Measurements from ENCODE around the gene NCBP3.

NCBP3 gene

DNA sequence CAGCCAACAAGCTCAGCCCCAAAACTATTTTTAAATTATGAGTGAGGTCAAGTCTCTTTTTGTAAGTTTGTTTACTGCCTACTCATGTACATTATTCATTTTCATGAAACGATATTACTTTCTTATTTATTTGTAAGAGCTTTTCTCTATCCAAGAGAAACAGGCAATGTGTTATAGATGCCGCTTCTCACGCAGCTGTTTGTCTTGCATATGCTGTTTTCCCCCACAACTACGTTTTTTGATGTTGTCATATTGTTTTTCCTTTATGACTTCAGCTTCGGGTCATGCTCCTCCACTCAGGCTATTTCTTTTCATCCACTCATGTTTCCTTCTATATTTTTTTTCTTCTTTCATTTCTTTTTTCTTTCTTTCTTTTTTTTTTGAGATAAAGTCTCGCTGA is 65.1 kb downstream of the NCBP3 start:
- DNase-seq: no peak

DNA sequence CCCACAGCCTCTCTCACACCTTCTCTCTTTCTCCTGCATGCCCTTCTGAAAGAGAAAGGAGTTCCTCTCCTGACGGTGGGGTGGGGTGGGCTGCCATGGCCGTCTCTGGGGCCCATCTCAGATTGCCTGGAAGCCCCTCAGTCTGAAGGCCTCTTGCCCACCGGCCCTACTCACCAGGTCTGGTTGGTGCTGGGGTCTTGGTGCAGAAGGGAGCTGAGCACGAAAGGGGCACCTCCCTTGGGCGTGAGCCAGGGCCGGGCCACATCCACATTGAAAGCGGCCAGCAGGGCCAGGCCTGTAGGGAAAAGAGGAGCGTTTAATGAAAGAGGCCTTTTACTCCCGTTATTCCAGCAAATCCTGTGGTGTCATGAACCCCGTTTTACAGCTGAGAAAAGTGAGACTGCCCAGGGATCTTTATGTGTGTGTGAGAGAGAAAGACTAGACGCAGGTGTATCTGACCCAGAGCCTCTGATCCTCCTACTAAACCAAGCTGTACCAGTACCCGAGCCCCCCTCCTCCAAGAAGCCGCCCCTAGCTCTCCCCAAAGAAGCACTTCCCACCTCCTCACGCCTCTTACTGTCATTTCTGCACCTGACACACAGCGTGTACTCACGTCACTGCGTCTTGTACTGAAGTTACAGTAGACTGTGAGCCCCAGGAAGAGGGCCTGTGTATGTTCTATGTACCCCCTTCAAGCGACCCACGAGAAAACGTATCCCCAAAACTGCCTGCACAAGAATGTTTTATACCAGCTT is 68.5 kb downstream of the NCBP3 start:
- no peak for DNase-seq

DNA sequence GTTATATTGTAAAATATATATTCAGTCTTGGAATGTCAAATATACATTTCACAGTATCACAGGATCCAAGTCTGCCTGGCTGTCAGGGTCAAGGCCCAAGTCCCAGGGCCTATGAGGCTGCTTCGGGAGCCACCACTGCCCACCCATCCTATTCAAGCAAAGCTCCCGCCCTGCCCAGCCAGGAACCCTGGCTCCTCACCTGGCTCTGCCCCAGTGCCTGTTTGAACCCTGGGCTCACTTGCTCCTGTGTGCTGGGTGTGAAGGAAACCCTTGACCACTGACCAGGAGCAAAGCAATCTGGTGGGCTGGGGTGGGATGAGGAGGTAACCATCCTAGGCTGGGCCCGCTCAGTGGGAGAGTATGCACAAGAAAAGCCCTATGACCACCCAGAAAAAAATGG is 72.1 kb downstream of the NCBP3 start:
- DNase-seq: no peak

DNA sequence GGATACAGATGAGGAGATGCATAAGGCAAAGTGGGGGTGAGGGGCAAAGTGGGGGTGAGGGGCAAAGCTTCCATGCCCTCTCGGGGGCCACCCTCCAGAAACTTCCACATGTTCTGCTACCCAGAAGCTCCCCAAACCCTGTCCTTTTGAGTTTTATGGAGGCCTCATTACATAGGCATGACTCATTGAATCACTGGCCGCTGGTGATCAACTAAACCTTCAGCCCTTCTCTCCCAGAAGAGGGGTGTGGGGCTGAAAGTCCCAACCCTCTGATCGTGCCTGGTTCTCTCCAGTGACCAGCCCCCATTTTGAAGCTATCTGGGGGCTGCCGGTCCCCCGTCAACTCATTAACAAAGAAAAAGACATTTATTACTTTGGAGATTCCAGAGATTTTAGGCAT is 72.5 kb downstream of the NCBP3 start:
- peak; percentile 73 for DNase-seq

DNA sequence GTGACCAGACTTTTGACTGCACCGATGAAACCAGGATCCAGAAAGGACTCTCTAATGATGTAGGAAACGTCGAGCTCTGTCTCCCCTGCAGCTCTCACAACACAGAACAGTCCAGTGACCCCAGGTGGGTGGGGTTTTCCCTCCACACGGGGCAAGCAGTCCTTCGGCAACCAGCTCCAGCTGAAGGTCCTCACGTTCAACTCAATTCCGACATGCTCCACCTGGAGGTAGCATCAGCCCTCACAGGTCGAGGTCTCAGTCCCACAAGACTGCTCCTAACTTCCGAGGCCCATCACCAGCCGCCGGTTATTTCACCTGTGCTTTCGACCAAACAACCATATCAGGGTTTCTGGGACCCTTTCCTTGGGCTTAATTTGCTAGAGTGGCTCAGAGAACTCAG is 73.3 kb downstream of the NCBP3 start:
- DNase-seq: no peak

DNA sequence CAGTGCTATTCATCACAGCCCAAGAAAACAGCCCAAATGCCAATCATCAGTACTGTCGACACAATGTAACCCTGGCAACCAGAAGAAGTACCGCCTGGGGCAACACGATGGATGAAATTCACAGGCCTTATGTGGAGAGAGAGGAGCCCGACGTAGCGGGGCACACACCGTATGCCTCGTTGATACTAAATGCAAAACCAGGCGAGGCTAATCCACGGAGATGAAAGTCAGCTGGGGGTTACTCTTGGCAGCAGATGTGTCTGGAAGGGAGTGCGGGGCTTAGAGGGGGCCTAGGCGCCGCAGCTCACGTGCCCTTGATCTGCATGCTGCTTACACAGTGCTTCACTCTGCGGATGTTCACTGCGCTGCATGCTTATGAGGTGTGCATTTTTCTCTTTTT is 74.9 kb downstream of the NCBP3 start:
- DNase-seq: no peak

DNA sequence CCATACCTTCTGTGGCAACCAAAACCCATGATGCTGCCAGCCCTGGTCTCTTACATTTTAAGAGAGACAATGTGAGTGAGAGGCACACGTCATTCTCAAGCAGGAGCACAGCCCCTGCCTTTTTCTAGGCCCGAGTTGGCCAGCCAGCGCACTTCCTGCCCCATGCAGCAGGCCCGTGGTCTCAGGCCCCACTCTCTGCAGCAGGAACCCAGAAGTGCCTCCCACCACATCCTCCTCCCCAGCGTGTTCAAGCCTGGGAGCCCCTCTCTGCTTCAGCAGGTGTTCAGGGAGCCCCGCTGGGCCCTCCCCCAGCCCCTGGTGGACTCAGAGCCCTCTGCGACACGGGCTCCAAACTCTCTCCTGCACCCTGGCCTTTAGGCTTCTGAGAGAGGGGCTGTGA is 75.6 kb downstream of the NCBP3 start:
- DNase-seq: no peak

DNA sequence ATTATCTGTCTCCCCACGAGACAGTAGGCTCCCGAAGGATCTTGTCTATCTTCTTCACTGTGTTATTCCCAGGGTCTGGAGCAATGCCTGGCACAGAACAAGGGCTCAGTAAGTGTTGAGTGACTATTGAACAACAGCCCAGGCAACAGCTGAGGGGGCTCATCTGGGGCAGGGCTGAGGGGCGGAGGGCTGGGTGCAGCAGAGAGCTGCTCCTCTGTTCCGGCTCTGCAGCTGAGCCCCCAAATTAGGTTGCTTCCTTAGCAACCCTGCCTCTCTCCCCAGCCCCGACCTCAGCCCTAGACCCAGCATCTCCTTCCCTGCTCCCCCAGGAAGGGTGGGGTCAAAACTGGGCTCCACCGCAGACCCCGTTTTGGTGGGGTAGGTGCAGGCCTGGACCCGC is 77.3 kb downstream of the NCBP3 start:
- no peak for DNase-seq

DNA sequence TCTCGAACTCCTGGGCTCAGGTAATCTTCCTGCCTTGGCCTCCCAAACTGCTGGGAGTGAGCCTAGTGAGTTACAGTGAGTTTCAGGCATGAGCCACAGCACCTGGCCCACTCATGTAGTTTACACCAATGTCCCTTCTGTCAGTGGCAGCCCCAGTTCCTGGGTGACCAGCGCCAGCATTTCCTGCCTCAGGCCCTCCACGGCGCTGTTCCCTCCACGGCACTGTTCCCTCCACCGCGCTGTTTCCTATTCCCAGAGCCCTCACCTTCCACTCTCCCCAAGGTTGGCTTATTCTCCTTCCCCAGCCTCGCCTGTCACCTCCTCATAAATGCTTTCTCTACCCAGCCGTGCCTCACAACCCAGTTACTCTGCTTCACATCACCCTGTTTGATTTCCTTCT is 77.7 kb downstream of the NCBP3 start:
- DNase-seq: no peak

DNA sequence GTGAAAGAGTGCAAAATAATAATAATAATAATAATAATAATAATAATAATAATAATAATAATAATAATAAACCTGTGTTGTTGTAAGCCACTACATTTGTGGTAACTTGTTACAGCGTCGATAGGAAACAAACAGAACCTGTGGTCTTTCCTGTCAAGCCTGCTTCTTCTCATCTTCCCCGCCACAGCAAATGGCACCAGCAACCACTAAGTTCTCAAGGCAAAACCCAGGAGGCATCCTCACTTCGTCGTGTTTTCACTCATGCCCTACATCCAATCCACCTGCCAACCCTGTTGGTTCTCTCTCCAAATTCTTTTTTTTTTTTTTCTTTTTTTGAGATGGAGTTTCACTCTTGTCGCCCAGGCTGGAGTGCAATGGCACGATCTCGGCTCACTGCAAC is 79.3 kb downstream of the NCBP3 start:
- no peak for DNase-seq

DNA sequence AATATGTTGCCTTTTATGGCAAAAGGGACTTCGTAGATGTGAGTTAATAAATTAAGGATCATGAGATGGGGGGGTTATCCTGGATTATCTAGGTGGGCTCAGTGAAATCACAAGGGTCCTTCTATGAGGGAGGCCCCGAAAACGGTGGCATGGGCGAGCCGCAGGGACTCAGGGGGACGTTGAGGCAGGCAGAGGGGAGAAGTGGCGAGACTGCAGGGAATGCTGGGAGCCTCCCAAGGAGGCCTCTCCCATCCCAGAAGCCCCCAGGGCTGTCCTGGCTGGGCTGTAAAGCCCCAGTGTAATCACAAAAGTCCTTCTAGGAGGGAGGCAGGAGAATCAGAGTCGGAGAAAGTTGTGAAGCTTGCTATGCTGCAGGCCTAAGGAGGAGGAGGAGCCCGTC is 80.1 kb downstream of the NCBP3 start:
- no peak for DNase-seq

DNA sequence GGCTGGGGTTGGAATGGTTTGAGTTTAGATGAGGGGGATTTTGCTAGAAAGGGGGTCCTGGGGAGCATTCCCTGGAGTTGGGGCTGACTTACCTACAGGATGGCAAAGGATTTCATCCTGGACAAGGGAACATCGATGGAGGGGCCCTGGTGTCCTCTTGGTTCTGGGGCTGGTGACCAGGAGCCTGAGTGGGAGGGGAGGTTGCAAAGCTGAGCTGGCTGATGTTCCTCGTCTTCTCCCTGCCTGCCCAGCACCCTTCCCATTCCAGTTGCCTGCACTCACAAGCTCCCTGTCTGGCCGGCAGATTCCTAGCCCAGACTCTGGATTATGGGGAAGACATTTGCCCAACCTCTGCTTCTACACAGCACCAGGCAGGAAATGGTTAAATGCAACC is 82.3 kb downstream of the NCBP3 start:
- DNase-seq: no peak

DNA sequence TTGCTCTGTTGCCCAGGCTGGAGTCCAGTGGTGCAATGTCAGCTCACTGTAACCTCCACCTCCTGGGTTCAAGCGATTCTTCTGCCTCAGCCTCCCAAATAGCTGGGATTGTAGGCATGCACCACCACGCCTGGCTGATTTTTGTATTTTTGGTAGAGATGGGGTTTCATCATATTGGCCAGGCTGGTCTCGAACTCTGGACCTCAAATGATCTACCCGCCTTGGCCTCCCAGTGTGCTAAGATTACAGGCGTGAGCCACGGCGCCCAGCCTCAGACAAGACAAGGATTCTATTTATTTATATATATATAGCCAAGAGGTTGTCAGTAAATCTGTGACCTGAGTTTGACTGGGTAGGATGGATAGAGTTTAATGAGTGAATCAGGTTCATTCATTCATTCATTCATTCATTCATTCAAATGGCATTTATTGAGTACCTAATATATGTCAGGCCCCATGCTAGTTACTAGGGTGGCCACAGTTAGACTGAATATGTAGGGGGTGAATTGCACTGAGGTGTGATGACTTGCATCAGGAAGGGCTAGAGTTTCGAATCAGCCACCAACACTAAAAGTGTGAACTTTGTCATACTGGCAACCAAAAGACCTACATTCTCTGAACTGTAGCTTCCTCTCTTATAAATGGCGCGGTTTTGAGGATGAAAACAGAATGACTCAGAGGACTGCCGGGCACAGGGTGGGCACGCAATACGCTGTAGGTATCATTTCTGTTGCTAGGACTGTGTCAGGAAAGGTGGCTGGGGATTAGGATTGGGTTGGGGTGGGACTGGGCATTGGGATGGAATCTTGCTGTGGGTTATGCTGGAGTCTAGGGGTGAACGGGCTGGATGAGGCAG is 82.9 kb downstream of the NCBP3 start:
- no peak for DNase-seq

DNA sequence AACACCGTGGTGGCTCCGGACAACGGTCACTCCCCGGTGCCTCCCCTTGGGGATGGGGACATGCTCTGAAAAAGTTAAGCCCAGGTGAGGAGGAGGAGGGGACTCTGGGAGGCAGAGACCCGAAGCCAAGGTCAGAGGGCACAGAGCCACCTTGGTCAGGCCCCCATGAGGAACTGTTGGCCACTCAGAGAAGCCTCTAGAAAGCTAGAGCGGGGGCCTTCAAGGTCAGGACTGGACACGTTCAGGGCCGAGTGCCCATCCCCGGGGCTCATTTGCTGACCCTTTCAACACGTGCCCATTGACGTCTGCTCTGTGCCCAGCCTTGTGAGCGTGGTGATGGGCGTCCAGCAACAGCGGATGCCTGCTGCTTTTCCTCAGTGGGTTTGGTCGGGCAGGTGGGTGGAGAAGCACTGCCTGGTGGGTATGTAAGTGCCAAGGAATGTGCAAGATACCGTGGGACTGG is 84.1 kb downstream of the NCBP3 start:
- DNase-seq: no peak

DNA sequence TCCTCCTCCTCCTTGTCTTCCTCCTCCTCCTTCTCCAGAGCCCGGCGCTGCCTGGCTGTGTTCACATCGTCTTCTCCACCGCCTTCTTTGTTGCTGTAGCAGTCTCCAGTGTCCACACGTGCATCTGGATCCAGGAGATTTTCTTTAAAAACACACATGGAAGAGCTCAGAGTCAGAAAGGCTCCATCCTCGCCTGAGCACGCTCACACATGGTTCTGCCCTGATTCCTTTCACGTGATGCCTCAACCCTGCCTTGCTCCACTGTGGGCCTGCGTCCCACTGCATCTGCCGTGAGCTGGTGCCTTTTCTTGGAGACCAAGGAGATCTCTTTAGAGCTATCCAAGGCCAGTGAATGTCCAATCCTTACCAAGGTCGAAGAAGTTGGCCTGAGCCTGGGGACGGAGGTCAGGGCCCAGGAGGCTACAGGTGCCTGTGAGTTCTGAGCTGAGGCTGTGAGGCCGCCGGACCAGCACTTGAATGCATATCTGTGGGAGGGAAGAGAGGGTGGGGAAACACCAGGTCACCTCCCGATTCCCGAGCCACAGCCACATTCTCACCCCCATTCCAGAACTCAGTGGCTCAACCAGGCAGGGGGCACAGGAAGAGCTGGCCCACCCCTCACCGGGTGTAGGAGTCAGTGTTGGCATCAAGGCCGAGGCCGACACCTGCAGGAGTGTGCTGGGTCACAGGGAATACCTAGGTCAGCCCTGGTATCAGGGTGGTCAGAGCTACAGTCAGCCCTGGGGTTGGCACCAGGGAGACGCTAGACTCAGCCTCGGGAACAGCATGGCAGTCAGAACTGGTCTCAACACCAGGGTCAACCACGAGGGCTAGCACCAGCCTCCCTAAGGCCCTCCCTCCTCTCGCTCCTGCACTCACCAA is 84.8 kb downstream of the NCBP3 start:
- peak; percentile 15 for DNase-seq

DNA sequence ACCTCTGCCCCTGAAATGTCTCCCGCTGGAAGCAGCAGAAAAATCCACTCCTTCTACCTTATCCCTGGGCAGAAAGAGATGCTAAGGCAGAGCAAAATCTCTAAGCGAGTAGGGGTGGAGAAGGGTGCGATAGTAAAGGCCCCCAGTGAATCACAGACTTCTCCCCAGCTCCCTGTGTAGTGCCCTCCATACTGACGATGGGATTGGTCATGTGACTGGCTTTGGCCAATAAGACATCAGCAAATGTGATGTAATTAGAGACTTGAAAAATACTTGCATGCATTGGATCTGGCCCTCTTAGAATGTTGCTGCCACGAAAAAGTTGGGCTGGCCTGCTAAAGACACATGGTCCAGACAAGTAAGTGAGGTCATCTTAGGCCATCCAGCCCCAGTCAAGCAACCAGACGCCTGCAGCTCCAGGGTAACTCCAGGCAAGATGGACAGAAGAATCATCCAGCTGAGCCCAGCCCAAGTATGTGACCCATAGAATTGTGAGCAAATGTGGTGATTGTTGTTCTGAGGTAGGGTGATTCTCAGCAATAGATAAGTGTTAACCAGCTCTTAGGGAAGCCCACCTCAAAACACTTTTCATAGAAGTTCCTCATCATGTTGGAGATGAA is 86.3 kb downstream of the NCBP3 start:
- DNase-seq: no peak

DNA sequence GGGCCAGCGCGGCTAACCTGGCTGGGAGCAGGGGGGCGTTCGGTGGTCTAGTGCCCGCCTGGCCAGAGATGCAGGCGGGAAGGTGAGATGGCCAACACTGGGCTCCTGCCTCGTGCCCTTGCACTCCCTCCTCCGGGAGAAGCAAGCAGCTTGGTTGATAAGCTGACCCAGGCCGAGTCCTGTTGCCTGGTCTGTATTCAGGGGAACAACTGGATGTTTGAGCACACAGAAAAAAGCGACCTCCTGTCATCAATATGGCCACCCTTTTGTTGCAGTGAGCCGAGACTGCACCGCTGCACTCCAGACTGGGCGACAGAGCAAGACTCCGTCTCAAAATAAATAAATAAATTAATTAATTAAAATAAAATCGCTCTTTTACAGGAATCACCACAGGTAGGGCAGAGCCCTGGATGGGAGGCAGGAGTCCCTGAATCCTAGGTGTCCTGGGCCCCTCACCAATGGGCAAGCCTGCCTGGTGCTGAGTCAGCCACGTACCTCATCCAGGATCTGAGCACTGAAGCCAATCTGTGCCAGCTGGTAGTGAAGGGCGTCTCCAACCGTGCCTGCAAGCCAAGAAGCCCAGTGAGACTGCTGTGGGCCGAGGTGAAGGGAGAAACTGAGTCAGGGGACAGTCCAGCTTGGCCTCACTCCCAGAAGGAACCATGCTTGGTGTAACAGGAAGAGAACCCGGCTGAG is 90.6 kb downstream of the NCBP3 start:
- no peak for DNase-seq

DNA sequence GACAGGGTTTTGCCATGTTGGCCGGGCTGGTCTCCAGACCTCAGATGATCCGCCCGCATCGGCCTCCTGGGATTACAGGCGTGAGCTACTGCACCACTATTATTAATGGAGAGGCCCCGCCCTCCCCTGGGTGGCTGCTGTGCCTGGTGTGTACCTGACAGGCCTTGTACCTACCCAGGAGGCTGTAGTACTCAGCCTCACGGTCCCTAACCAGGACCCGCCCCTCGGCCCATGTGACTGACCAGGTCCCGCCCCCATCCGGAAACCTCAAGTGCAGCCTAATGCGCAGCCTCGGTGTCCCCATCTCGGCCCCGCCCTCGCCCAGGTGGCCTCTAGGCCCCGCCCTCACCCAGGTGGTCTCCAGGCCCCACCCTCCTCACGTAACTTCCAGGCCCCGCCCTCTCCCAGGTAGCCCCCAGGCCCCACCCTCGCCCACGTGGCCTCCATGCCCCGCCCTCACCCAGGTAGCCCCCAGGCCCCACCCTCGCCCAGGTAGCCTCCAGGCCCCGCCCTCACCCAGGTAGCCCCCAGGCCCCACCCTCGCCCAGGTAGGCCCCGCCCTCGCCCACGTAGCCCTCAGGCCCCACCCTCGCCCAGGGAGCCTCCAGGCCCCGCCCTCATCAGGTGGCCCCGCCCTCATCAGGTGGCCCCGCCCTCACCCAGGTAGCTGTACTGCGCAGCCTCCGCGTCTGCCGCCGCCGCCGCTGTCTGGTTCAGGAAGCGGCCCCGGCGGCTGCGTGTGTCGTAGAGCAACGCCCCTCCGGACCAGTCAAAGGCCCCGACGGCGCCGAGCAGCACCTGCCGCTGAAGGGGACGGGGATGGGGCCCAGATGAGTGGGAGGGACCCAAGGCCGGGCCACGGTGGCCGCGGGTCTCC is 91.3 kb downstream of the NCBP3 start:
- DNase-seq: no peak

DNA sequence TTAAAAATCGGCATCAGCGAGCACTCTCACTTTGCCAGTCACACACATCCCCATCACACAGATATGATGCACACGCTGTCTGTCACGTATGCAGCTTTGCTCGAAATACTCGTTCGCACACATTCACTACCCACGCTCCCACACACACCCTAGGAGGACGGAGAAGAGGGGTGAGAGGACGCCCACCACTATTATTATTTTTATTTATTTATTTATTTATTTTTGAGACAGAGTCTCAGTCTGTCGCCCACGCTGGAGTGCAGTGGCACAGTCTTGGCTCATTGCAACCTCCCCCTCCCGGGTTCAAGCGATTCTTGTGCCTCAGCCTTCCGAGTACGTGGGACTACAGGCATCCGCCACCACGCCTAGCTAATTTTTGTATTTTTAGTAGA is 92.0 kb downstream of the NCBP3 start:
- no peak for DNase-seq

DNA sequence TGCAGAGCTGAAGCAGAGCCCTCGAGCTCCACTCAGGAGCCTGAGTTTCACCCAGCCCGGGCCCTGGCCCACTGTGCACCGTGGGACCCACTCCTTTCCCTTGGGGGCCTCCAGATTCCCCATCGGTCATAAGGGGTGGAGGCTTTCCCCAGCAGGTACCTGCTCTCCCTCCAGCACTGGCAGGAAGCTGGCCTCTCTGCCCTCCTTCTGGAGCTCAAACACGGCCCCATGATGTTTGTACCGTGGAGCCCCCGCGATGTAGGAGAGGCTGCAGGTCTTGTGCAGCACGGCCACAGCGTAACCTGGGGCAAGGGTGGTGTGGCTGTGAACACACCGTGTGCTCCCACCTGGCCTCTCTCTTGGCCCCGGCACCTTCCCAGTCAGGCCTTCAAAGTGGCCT is 92.4 kb downstream of the NCBP3 start:
- no peak for DNase-seq
